ENCODE measurements around the gene ARHGEF40.

ARHGEF40 gene

DNA sequence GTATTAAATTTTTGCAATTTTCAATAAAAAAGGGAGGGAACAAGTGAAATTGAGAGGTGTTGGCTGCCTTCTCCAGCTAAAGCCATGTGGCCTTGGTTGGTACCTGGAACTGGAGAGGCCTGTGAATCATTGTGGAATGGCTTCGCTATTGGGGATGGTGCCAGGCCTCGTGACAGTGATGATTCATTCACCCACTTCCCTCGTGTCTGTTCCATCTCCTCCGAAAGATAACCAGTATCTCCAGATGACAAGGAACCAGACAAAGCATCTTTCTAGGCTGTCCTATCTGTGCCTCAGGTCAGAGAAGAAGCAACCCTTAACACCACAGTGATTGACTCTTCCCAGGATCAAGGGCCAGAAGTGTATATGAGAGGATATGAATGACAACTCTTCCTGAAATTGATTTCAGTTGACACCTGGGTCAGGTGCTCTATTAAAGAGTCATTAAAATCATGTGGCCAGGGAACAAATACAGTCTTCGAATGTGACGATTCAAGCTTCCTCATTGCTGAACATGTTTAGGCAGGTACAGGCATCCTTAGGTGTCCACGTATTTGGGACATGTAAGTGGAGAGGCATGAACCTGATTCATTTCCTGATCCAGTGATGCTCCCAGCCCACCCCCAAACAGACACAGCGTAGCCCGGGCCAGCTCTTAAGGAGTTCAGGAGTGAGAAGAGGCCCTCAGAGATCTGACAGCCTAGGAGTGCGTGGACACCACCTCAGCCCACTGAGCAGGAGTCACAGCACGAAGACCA lies 28.2 kb upstream of the ARHGEF40 start, which contains the start of gene RNASE7:
TSS of gene RNASE7 (plus strand) at position 687 of the 758 bp plus-strand sequence. CDS start 631 bp downstream, outside the sequence.
- TF ChIP-seq, protein P1, sequence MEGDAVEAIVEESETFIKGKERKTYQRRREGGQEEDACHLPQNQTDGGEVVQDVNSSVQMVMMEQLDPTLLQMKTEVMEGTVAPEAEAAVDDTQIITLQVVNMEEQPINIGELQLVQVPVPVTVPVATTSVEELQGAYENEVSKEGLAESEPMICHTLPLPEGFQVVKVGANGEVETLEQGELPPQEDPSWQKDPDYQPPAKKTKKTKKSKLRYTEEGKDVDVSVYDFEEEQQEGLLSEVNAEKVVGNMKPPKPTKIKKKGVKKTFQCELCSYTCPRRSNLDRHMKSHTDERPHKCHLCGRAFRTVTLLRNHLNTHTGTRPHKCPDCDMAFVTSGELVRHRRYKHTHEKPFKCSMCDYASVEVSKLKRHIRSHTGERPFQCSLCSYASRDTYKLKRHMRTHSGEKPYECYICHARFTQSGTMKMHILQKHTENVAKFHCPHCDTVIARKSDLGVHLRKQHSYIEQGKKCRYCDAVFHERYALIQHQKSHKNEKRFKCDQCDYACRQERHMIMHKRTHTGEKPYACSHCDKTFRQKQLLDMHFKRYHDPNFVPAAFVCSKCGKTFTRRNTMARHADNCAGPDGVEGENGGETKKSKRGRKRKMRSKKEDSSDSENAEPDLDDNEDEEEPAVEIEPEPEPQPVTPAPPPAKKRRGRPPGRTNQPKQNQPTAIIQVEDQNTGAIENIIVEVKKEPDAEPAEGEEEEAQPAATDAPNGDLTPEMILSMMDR (IDR thresholded peaks at IDR 0.05; ENCODE audit: low read depth, low read length), result no peak
- TF ChIP-seq EZH2phosphoT487 (IDR thresholded peaks at IDR 0.05; ENCODE audit: low read depth), result no peak
- Histone ChIP-seq H4K20me1 (ENCODE audit: insufficient read depth, low read length) (no peaks in the 10 kb centered on the region), H3K27ac (ENCODE audit: low read length) (no peak within 1 kb of the TSS), H3K4me3 (ENCODE audit: low read length) (no peak within 1 kb of the TSS), H3K27me3 (ENCODE audit: low read depth, low read length) (peaks cover 37% of the 10 kb centered on the region), H3K4me1 (ENCODE audit: low read length) (no peaks in the 10 kb centered on the region), H3K36me3 (replicated peaks; ENCODE audit: low read depth, low read length) (no peaks in the 10 kb centered on the region), H3K9me3 (ENCODE audit: insufficient read depth, low read length) (no peaks in the 10 kb centered on the region), H3K79me2 (ENCODE audit: low read length) (no peaks in the 10 kb centered on the region), H3K4me2 (ENCODE audit: low read length) (no peak within 1 kb of the TSS), H2AFZ (ENCODE audit: low read depth, low read length) (no peak within 1 kb of the TSS), H3K9ac (ENCODE audit: low read length) (no peak within 1 kb of the TSS)

DNA sequence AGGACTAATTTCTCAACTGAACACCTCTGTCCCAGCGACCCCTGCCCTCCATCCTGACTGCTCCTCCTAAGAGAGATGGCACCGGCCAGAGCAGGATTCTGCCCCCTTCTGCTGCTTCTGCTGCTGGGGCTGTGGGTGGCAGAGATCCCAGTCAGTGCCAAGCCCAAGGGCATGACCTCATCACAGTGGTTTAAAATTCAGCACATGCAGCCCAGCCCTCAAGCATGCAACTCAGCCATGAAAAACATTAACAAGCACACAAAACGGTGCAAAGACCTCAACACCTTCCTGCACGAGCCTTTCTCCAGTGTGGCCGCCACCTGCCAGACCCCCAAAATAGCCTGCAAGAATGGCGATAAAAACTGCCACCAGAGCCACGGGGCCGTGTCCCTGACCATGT lies 27.2 kb upstream of the ARHGEF40 start:
- H3K27me3 ChIP-seq (ENCODE audit: low read depth, low read length), result peaks cover 38% of the 10 kb centered on the region
- H3K4me1 ChIP-seq (ENCODE audit: low read length), result no peaks in the 10 kb centered on the region
- H3K9ac ChIP-seq (ENCODE audit: low read length), result no peak overlapping the region
- no peaks in the 10 kb centered on the region for H3K9me3 ChIP-seq (ENCODE audit: insufficient read depth, low read length)
- no peaks in the 10 kb centered on the region for H3K79me2 ChIP-seq (ENCODE audit: low read length)
- no peak overlapping the region for H3K4me3 ChIP-seq (ENCODE audit: low read length)
- H2AFZ ChIP-seq (ENCODE audit: low read depth, low read length), result no peak overlapping the region
- H3K36me3 ChIP-seq (replicated peaks; ENCODE audit: low read depth, low read length), result no peaks in the 10 kb centered on the region
- TF ChIP-seq, protein P1 (IDR thresholded peaks at IDR 0.05; ENCODE audit: low read depth, low read length), result no peak
- TF ChIP-seq EZH2phosphoT487 (IDR thresholded peaks at IDR 0.05; ENCODE audit: low read depth), result no peak
- no peaks in the 10 kb centered on the region for H4K20me1 ChIP-seq (ENCODE audit: insufficient read depth, low read length)
- no peak overlapping the region for H3K4me2 ChIP-seq (ENCODE audit: low read length)
- H3K27ac ChIP-seq (ENCODE audit: low read length), result no peak overlapping the region

DNA sequence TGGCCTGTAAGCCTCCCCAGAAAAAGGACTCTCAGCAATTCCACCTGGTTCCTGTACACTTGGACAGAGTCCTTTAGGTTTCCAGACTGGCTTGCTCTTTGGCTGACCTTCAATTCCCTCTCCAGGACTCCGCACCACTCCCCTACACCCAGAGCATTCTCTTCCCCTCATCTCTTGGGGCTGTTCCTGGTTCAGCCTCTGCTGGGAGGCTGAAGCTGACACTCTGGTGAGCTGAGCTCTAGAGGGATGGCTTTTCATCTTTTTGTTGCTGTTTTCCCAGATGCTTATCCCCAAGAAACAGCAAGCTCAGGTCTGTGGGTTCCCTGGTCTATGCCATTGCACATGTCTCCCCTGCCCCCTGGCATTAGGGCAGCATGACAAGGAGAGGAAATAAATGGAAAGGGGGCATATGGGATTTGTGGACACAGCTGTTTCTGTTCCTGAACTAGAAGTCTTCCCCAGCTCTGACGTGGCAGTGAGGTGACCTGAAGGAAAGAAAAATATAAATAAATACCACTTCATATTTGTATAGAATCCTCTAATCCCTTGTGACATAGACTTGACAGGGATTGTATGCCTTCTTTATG lies 26.6 kb upstream of the ARHGEF40 start:
- H4K20me1 ChIP-seq (ENCODE audit: insufficient read depth, low read length), result no peaks in the 10 kb centered on the region
- H3K4me2 ChIP-seq (ENCODE audit: low read length), result no peak overlapping the region
- H3K9me3 ChIP-seq (ENCODE audit: insufficient read depth, low read length), result no peaks in the 10 kb centered on the region
- TF ChIP-seq, protein P1 (IDR thresholded peaks at IDR 0.05; ENCODE audit: low read depth, low read length), result no peak
- TF ChIP-seq EZH2phosphoT487 (IDR thresholded peaks at IDR 0.05; ENCODE audit: low read depth), result no peak
- H3K79me2 ChIP-seq (ENCODE audit: low read length), result no peaks in the 10 kb centered on the region
- peaks cover 35% of the 10 kb centered on the region for H3K27me3 ChIP-seq (ENCODE audit: low read depth, low read length)
- no peaks in the 10 kb centered on the region for H3K36me3 ChIP-seq (replicated peaks; ENCODE audit: low read depth, low read length)
- H3K4me1 ChIP-seq (ENCODE audit: low read length), result no peaks in the 10 kb centered on the region
- H3K9ac ChIP-seq (ENCODE audit: low read length), result no peak overlapping the region
- no peak overlapping the region for H3K27ac ChIP-seq (ENCODE audit: low read length)
- H2AFZ ChIP-seq (ENCODE audit: low read depth, low read length), result no peak overlapping the region
- no peak overlapping the region for H3K4me3 ChIP-seq (ENCODE audit: low read length)

DNA sequence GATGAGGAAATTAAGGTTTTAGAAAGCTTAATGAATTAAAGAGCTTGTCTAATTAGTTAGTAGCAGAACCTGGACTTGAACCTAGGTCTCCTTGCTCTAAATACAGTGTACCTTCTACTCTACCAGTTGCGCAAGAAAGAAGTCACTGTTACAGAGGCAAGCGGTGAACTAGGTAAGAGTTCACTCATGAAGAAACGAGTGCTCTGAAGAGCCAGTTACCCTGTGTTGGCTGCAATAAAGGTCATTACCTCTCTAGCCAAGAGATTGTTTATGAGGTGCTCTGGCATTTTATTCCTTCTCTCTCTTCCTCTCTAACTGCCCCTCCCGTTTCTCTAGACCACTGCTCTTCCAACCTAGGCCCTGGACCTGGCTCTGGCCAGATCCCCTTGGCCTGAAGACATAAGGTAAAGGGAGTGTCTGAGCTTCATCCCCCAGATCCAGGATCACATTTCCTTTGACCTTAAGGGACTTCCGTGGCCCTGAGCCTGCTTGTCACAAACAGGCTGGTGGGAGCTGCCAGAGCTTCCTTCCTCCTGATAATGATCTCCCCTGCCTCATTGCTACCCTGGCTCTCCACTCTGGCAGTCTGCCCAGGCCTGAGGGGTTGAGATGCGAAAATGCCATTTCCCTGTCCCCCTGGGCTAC lies 26.0 kb upstream of the ARHGEF40 start:
- no peaks in the 10 kb centered on the region for H3K79me2 ChIP-seq (ENCODE audit: low read length)
- H3K36me3 ChIP-seq (replicated peaks; ENCODE audit: low read depth, low read length), result no peaks in the 10 kb centered on the region
- no peaks in the 10 kb centered on the region for H4K20me1 ChIP-seq (ENCODE audit: insufficient read depth, low read length)
- H3K27me3 ChIP-seq (ENCODE audit: low read depth, low read length), result peaks cover 35% of the 10 kb centered on the region
- no peaks in the 10 kb centered on the region for H3K4me1 ChIP-seq (ENCODE audit: low read length)
- no peak overlapping the region for H3K9ac ChIP-seq (ENCODE audit: low read length)
- no peak overlapping the region for H2AFZ ChIP-seq (ENCODE audit: low read depth, low read length)
- no peak overlapping the region for H3K4me2 ChIP-seq (ENCODE audit: low read length)
- H3K4me3 ChIP-seq (ENCODE audit: low read length), result no peak overlapping the region
- no peak overlapping the region for H3K27ac ChIP-seq (ENCODE audit: low read length)
- no peaks in the 10 kb centered on the region for H3K9me3 ChIP-seq (ENCODE audit: insufficient read depth, low read length)
- no peak for TF ChIP-seq EZH2phosphoT487 (IDR thresholded peaks at IDR 0.05; ENCODE audit: low read depth)
- TF ChIP-seq, protein P1 (IDR thresholded peaks at IDR 0.05; ENCODE audit: low read depth, low read length), result no peak
